GM18951 (cell line): Measurements from ENCODE around the gene FAM222A.

Source experiments
- POLR2A ChIP-seq: IDR thresholded peaks from 4 replicates; pipeline ENCODE4 v1.6.1; 2011; ENCODE audit warnings: mild to moderate bottlenecking; ENCODE audit not compliant: insufficient read length, insufficient read depth; ENCODE audit errors: extremely low read depth
- in situ Hi-C: fragments of 300-500 bp; cut with MboI; formaldehyde crosslinking; loops from one replicate; pipeline ENCODE4 v1.12.0; 2022; ENCODE audit warnings: low sequenced_read_pairs, mixed read lengths, inconsistent platforms; ENCODE audit not compliant: unreplicated experiment

FAM222A gene

DNA sequence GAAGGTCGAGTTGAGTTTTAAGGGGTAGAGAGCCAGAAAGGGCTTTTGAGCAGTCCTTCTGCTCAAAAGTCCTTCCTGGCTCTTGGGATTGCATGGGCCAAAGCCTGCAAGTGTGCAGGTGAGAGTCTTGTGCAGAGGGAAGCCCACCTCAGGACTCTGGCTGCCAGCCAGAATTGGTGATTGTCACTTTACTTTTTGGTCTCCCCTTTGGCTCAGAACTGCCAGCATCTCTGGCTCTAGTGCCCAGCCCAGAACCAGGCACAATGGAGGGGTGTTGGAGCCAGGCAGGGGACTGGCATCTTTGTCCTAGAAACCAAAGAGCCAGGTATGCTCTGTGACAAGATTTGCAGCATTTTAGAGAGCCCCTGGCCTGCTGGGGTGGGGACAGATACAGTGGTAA, 23.5 kb downstream of the FAM222A start:
- no peak for TF ChIP-seq POLR2A

GRCh38 chr12:109737631-109738030, 24.0 kb downstream of the FAM222A start:
- in situ Hi-C loops: no loop called here
- no peak for TF ChIP-seq POLR2A

More for the DNA sequence above, 23.5 kb downstream of the FAM222A start:
- in situ Hi-C loops: no loop called here

DNA sequence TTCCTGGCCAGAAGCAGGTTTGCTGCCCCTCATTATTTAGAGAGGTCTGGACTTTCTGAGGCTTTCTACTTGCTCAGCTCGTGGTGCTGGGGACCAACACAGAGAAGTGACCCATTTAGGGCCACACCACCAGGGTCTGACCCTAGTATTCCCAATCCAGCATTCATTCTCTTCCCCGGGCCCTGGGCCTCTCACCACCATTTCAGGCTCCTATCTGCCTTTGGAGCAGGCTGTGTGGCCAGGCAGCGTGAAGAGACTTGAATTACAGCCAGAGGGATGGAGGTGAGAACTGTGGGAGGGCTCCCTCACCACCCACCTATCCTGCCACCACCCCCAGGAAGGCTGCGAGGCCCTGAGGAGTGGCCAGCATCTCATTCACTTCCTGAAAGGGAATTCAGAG, 24.6 kb downstream of the FAM222A start:
- no peak for TF ChIP-seq POLR2A

GRCh38 chr12:109738878-109739665, 25.4 kb downstream of the FAM222A start:
- in situ Hi-C loops: no loop called here
- no peak for TF ChIP-seq POLR2A

More for the DNA sequence above, 24.6 kb downstream of the FAM222A start:
- in situ Hi-C loops: no loop called here

- TF ChIP-seq POLR2A: no peak
- in situ Hi-C loops: no loop called here
Measured at GRCh38 chr12:109739747-109740693, 26.4 kb downstream of the FAM222A start.

GRCh38 chr12:109740694-109741245, 27.1 kb downstream of the FAM222A start:
- TF ChIP-seq POLR2A: no peak
- in situ Hi-C loops: no loop called here

GRCh38 chr12:109741286-109741969, 27.8 kb downstream of the FAM222A start:
- in situ Hi-C loops: no loop called here
- TF ChIP-seq POLR2A: no peak

DNA sequence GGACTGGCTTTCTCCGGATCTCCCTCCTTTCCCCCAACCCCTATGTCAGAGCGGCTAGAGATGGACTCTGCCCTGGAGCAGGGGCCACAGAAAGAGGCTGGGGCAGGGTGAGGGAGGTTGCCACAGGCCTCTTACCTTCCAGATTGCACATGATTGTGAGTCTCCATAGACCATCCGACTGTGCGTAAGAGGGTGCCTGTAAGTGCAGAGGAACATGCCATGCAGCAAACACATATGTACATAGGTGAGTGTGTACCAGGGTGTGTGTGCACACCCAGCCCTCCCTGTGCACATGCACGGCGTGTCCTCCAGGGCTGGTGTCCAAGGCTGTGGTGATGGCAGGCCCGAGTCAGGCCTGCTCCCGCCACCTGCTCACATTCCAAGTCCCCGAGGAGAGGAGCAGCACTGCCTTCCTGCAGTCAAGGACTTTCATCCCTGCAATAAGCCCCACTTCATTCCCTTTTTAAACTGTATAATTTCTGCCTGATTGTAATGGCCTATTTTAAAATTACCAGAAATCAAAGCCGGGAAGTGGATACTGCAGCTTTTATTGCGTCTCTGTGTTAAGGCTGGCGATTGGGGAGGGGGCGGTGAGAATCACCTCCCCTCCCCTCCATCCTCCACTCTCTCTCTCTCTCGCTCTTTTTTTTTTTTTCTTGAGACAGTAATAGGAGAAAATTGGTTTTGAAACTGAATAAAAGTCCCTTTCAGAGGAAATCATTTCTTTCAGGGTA, 28.5 kb downstream of the FAM222A start:
- no peak for TF ChIP-seq POLR2A
- in situ Hi-C loops: no loop called here

DNA sequence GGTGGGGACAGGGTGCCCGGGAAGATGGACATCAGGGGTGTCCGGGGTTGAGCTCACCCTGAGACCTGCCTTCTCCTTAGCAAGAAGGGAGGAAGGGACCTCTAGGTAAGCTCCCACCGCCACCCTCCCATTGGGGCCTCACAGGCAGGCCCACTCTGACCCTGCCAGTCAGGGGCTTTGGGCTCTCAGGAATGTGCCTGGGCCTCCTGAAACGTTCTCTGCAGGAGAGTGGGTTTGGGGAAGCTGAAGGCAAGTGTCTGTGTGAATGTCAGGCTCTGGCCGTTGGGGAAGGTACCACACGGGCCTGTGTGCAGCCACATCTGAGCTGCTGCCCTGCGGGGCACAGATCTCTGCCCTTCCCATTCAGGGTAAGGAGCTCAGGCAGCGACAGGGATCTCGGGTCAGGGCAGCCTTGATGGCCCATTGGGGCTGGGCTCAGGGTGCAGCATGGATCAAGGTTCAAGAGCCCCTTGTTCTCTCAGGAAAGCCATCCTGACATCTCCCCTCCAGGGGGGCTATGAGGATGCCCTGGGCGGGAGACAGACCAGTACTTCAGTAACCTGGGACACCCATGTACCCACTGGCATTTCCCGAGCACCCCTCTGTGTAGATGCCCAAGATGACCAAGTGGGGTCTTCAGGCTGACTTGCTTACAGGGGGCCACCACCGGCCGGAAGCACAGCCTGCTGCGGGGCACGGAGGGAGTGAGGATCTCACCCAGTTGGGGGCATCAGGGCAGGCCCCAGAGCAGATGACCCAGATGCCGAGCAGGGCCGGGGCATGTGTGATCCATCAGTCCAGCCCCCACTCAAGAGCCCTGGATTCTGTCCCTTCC, 29.7 kb downstream of the FAM222A start:
- TF ChIP-seq POLR2A: no peak
- in situ Hi-C loops: no loop called here

GRCh38 chr12:109744026-109744425, 30.4 kb downstream of the FAM222A start:
- in situ Hi-C loops: no loop called here
- TF ChIP-seq POLR2A: no peak
